HCT116 (cell line): Measurements from ENCODE around the gene KRT33B. TPM values are rescaled to one million over a fixed set of nuclear protein-coding genes. Genes with fewer than 3 reads are reported as not detected.
A peak's percentile ranks its signal among the peaks of the same experiment; 100 is the strongest.

ENCODE experiments used
- ATAC-seq: fragments of 200-7000 bp; cut with Tn5 transposase; 2 replicates; pipeline ENCODE4 v1.9.1; 2020; ENCODE audit warnings: mild to moderate bottlenecking, moderate library complexity
- BruUV-seq: library from RNA; stranded (reverse); fragments of 400-500 nt; replicated peaks from 2 replicates; lab custom pipeline; 2021; lab: Mats Ljungman, UMichigan
- CTCF ChIA-PET: fragments of 300-600 bp; sonication (Branson Sonifier 250); formaldehyde crosslinking; loops from one replicate; lab custom pipeline; 2021; ENCODE audit warnings: antibody characterized with exemption; lab: Charles Lee
- POLR2A ChIA-PET: fragments of 300-600, 350-600 bp; sonication (Branson Sonifier 250); formaldehyde crosslinking; loops from one replicate; lab custom pipeline; 2021; ENCODE audit warnings: antibody characterized with exemption; lab: Charles Lee
- RAD21 ChIA-PET, 2 experiments: fragments of 300-600 bp; sonication (Branson Sonifier 250); formaldehyde crosslinking; loops; one replicate each; lab custom pipeline; 2023; ENCODE audit warnings: low total read pairs in 2 of 2; ENCODE audit not compliant: uncharacterized antibody in 2 of 2, unreplicated experiment in 2 of 2, low non-redundant PET in 1 of 2; lab: Charles Lee
- DNase-seq: peaks from one replicate; pipeline ENCODE4 v3.0.0-alpha.2; 2010; ENCODE audit warnings: low read depth, low spot score
- H2AFZ ChIP-seq: fragments of 200-600 bp; shearing (Covaris generic), sonication (generic); 2 replicates; pipeline ENCODE4 v1.6.1; 2017; ENCODE audit warnings: low read depth, mixed run types, mixed read lengths, antibody characterized with exemption, low read length; ENCODE audit not compliant: poor library complexity, severe bottlenecking
- H3K27ac ChIP-seq: 2 replicates; pipeline ENCODE4 v1.5.1; 2012; ENCODE audit warnings: low read depth, low read length
- H3K27me3 ChIP-seq: fragments of 200-600 bp; sonication (generic); 2 replicates; pipeline ENCODE4 v1.6.1; 2016; ENCODE audit warnings: mixed run types, low read length, mixed read lengths; ENCODE audit not compliant: insufficient read depth
- H3K36me3 ChIP-seq, 2 experiments: fragments of 200-500 bp in 1 of 2; fragments of 200-600 bp in 1 of 2; sonication (Bioruptor generic) in 1 of 2; sonication (generic) in 1 of 2; 2 replicates each; pipeline versions ENCODE4 v1.5.1 to v1.6.1; 2014 to 2016; ENCODE audit warnings: low read length in 2 of 2, inconsistent platforms in 1 of 2, mixed read lengths in 1 of 2, mixed run types in 1 of 2; ENCODE audit not compliant: insufficient read depth in 2 of 2, control insufficient read depth in 1 of 2
- H3K4me1 ChIP-seq, 2 experiments: fragments of 200-600 bp in 1 of 2; sonication (generic) in 1 of 2; 2 replicates each; pipeline versions ENCODE4 v1.5.1 to v1.6.1; 2012 to 2017; ENCODE audit warnings: low read length in 2 of 2, inconsistent platforms in 1 of 2, mild to moderate bottlenecking in 1 of 2, mixed read lengths in 1 of 2, mixed run types in 1 of 2, moderate library complexity in 1 of 2; ENCODE audit not compliant: insufficient read depth in 2 of 2, control insufficient read depth in 1 of 2
- H3K4me2 ChIP-seq: fragments of 200-600 bp; sonication (generic); 2 replicates; pipeline ENCODE4 v1.6.1; 2017; ENCODE audit warnings: mixed run types, low read length, mixed read lengths
- H3K4me3 ChIP-seq, 2 experiments: fragments of 200-600 bp in 1 of 2; sonication (generic) in 1 of 2; replicated peaks in 1 of 2; 2 replicates each; pipeline ENCODE4 v1.5.1; 2011 to 2016; ENCODE audit warnings: low read length in 2 of 2, control low read depth in 1 of 2, low read depth in 1 of 2, mild to moderate bottlenecking in 1 of 2, mixed read lengths in 1 of 2, mixed run types in 1 of 2
- H3K79me2 ChIP-seq: fragments of 200-600 bp; sonication (generic); 2 replicates; pipeline ENCODE4 v1.6.1; 2017; ENCODE audit warnings: mild to moderate bottlenecking, mixed run types, low read length, moderate library complexity, mixed read lengths; ENCODE audit not compliant: insufficient read depth
- H3K9ac ChIP-seq: fragments of 200-600 bp; sonication (generic); 2 replicates; pipeline ENCODE4 v1.6.1; 2016; ENCODE audit warnings: low read length, mixed read lengths
- H3K9me2 ChIP-seq: fragments of 200-600 bp; sonication (generic), shearing (Covaris generic); 2 replicates; pipeline ENCODE4 v1.6.1; 2017; ENCODE audit warnings: mixed run types, mild to moderate bottlenecking, moderate library complexity; ENCODE audit not compliant: insufficient read depth
- H3K9me3 ChIP-seq, 2 experiments: fragments of 200-500 bp in 1 of 2; fragments of 200-600 bp in 1 of 2; sonication (Bioruptor generic) in 1 of 2; sonication (generic) in 1 of 2; 2 replicates each; pipeline ENCODE4 v1.6.1; 2014 to 2017; ENCODE audit warnings: low read length in 2 of 2, mixed read lengths in 2 of 2, inconsistent platforms in 1 of 2, low read depth in 1 of 2, mild to moderate bottlenecking in 1 of 2, mixed run types in 1 of 2, moderate library complexity in 1 of 2; ENCODE audit not compliant: control insufficient read depth in 1 of 2, insufficient read depth in 1 of 2
- H4K20me1 ChIP-seq: fragments of 200-600 bp; sonication (generic), shearing (Covaris generic); 2 replicates; pipeline ENCODE4 v1.6.1; 2017; ENCODE audit warnings: mixed run types, mild to moderate bottlenecking, moderate library complexity; ENCODE audit not compliant: insufficient read depth
- CEBPB ChIP-seq: IDR thresholded peaks from 2 replicates; pipeline ENCODE4 v1.6.1; 2012; ENCODE audit warnings: low read depth
- FOSL1 ChIP-seq: IDR thresholded peaks from 2 replicates; pipeline ENCODE4 v1.6.1; 2012; ENCODE audit warnings: low read depth
- POLR2A ChIP-seq: IDR thresholded peaks from 2 replicates; pipeline ENCODE4 v1.7.0; 2011; ENCODE audit warnings: borderline replicate concordance; ENCODE audit not compliant: insufficient read depth, insufficient read length; ENCODE audit errors: extremely low read depth
- REST ChIP-seq: IDR thresholded peaks from 2 replicates; pipeline ENCODE4 v1.6.1; 2012; ENCODE audit warnings: low read depth
- TCF7L2 ChIP-seq: IDR thresholded peaks from 2 replicates; pipeline ENCODE4 v1.7.0; 2011; ENCODE audit warnings: borderline replicate concordance, inconsistent platforms; ENCODE audit not compliant: insufficient read depth, insufficient read length; ENCODE audit errors: extremely low read depth
- intact Hi-C: fragments of 100-400 bp; cut with micrococcal nuclease; formaldehyde crosslinking; loops from 2 replicates; pipeline ENCODE4 v1.10.0; 2022
- total RNA-seq: library from RNA; stranded (reverse); gene quantifications from one replicate; pipeline ENCODE4 v1.2.1, GENCODE V29; 2021; ENCODE audit not compliant: unreplicated experiment

Gene KRT33B
- total RNA-seq, 1 experiment from 2014 or later = not detected

GRCh38 chr17:41354536-41354935 lies 15.1 kb downstream of the KRT33B start:
- Histone ChIP-seq H3K4me2 (no peak overlapping the region), H3K4me3 (no peak overlapping the region), H3K27ac (no peak overlapping the region), H3K9me3 (peaks cover 0 to 6% of the 10 kb centered on the region in 2 experiments; a peak in 1 of 4 replicates), H3K4me1 (no peaks in the 10 kb centered on the region), H3K36me3 (no peaks in the 10 kb centered on the region), H3K79me2 (no peaks in the 10 kb centered on the region), H3K27me3 (no peaks in the 10 kb centered on the region), H3K9me2 (no peaks in the 10 kb centered on the region), H4K20me1 (no peaks in the 10 kb centered on the region), H3K9ac (no peak overlapping the region), H2AFZ (no peak overlapping the region)
- ATAC-seq (no peak), DNase-seq (no peak)
- RAD21 ChIA-PET = no interaction called here
- TF ChIP-seq TCF7L2 = no peak
- TF ChIP-seq CEBPB = no peak
- CTCF ChIA-PET = no interaction called here
- intact Hi-C loops = no loop called here
- BruUV-seq = no TSS peak
- POLR2A ChIA-PET = no interaction called here

- ATAC-seq (no peak), DNase-seq (no peak)
- peak; percentile 67 for TF ChIP-seq REST
- TF ChIP-seq POLR2A = no peak
- no peak for TF ChIP-seq FOSL1
- H3K27ac ChIP-seq = no peak overlapping the region
- no peak overlapping the region for H3K4me3 ChIP-seq
- intact Hi-C loops = no loop called here
- no peaks in the 10 kb centered on the region for H3K79me2 ChIP-seq
- ChIA-PET POLR2A (no interaction called here), RAD21 (no interaction called here), CTCF (no interaction called here)
- no peak overlapping the region for H3K9ac ChIP-seq
- no peaks in the 10 kb centered on the region for H4K20me1 ChIP-seq
- H3K9me2 ChIP-seq = no peaks in the 10 kb centered on the region
- peaks cover 0 to 6% of the 10 kb centered on the region in 2 experiments; a peak in 1 of 4 replicates for H3K9me3 ChIP-seq
- no peak overlapping the region for H2AFZ ChIP-seq
- no peaks in the 10 kb centered on the region for H3K4me1 ChIP-seq
- H3K4me2 ChIP-seq = no peak overlapping the region
- H3K36me3 ChIP-seq = no peaks in the 10 kb centered on the region
- H3K27me3 ChIP-seq = no peaks in the 10 kb centered on the region
- BruUV-seq = no TSS peak
These were observed 16.8 kb downstream of the KRT33B start for GRCh38 chr17:41352597-41353366.
